ENCODE results near the gene SSBP2.

Gene SSBP2

DNA sequence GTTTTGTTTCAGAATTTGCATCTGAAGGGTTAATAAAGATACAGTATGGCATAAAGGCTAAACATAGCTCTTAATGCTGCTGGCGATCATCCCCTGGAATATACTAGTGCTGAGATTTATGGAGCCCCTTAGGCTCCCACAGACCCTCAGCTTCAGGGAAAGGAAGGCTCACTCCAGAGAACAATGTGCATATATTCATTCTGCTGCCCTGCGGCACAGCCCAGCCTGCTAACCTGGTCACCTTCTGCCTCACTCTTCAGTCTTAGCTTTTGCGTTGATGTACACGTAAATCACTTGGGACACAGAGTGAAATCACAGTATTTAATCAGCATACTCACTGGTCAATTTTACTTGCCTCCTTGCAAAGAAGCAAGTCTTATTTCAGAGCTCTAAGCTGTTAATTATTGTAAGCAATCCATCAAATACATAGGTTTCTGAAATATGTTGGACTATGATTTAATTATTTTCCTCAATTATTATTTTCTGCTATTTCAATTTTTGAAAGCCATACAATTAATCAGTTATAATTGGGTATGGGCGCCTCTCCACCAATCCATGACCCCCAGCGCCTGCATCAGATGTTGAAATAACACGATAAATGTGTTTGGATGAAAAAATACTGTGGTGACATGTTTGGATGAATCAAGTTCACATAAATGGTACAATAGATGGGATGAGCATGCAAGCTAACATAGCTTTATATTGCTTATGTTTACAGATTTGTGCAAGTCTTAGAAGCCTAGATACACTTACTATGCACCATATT is 345.6 kb downstream of the SSBP2 start:
- no peak for FAIRE-seq
- no peak for DNase-seq (ENCODE audit: insufficient read length, low spot score)
- TF ChIP-seq, protein P1, sequence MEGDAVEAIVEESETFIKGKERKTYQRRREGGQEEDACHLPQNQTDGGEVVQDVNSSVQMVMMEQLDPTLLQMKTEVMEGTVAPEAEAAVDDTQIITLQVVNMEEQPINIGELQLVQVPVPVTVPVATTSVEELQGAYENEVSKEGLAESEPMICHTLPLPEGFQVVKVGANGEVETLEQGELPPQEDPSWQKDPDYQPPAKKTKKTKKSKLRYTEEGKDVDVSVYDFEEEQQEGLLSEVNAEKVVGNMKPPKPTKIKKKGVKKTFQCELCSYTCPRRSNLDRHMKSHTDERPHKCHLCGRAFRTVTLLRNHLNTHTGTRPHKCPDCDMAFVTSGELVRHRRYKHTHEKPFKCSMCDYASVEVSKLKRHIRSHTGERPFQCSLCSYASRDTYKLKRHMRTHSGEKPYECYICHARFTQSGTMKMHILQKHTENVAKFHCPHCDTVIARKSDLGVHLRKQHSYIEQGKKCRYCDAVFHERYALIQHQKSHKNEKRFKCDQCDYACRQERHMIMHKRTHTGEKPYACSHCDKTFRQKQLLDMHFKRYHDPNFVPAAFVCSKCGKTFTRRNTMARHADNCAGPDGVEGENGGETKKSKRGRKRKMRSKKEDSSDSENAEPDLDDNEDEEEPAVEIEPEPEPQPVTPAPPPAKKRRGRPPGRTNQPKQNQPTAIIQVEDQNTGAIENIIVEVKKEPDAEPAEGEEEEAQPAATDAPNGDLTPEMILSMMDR (IDR thresholded peaks at IDR 0.05; ENCODE audit: insufficient read depth, missing control alignments), result no peak

DNA sequence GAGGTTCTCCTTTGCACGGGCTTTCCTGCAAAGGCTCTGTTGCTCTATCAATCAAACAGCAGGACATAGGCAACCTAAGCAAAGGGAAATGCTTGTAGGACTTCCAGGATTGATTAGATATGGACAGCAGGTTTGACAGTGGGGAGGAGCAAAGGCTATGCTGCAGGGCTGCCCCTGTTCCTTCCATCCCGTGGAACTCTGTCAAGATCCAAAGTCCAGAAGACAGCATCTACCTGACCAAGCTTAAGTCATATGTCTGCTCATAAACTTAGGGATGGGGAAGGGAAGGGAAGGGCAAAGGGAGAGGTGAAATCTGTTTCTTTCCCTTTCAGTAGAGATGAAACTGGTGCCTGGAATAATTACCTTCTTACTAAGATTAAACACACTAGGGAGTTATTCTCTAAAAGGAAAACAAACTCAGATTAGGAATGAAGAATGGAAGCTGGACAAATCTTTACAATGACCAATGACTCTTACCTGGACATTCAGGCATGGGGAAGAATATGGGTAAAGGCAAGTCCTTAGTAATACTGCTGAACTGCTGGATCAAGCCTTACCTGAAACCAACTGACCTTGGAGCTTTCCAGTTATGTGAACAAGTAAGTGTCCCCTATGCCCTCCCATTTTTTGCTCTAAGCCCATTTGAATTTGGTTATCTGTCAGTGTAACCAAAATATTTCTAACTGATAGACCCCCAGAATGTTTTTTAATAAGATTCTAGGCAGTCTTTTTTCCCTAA is 348.5 kb downstream of the SSBP2 start:
- FAIRE-seq, result no peak
- TF ChIP-seq, protein P1 (IDR thresholded peaks at IDR 0.05; ENCODE audit: insufficient read depth, missing control alignments), result no peak

DNA sequence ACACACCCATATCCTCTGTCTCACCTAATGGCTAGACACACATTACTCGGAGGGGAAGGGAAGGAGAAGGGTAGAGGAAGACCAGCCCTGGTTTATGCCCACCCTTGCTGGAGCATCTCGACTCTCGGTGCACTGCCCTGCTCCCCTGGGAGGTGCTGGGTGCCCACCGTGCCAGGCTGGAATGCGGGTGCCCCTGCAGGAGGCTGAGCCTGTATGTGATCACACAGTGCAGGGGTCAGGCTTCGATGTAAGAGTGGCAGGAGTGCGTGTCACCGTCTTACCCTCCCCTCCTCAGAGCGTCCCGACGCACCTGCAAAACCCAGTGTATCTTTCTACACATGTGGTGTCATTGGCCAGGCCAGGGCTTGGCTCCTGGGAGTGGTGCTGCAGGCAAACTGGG is 349.6 kb downstream of the SSBP2 start:
- no peak for DNase-seq (ENCODE audit: insufficient read length, low spot score)
- no peak for FAIRE-seq
- TF ChIP-seq, protein P1 (IDR thresholded peaks at IDR 0.05; ENCODE audit: insufficient read depth, missing control alignments), result no peak

More for the DNA sequence above, 348.5 kb downstream of the SSBP2 start:
- DNase-seq (ENCODE audit: insufficient read length, low spot score), result no peak

DNA sequence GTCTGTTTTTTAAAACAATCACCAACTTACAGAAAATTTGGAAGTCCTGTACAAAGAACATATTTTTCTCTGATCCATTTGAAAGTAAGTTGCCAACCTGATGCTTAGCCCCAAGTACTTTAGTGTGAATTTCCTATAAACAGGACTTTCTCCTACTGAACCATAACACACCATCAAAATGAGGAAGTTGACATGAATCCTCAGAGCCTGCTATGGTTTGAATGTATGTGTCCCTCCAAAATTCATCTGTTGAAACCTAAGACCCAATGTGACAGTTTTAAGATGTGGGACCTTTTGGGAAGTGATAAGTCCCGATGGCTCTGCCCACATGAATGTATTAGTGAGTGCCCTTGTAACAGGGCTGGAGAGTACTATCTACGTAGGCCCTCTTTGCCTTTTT is 350.5 kb downstream of the SSBP2 start:
- TF ChIP-seq, protein P1 (IDR thresholded peaks at IDR 0.05; ENCODE audit: insufficient read depth, missing control alignments), result no peak
- DNase-seq (ENCODE audit: insufficient read length, low spot score), result no peak
- FAIRE-seq, result no peak

DNA sequence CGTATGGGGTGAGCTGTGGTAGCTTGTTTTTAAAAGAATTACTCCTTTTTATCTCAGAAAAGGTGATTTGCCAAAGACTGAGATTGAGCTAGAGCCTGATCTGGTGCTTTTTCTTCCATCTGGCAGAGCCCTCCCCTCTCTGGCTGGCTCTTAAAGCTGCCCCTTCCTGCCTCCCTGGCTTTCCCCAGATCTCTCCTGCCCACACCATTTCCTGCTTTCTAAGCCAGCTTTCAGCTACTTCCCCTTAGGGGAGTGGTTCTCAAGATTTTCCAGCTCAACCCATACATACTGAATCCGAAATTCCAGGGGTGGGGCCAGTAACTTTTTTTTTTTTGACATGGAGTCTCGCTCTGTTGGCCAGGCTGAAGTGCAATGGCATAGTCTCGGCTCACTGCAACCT is 352.2 kb downstream of the SSBP2 start:
- TF ChIP-seq, protein P1 (IDR thresholded peaks at IDR 0.05; ENCODE audit: insufficient read depth, missing control alignments), result no peak
- DNase-seq (ENCODE audit: insufficient read length, low spot score) (no peak), FAIRE-seq (no peak)

DNA sequence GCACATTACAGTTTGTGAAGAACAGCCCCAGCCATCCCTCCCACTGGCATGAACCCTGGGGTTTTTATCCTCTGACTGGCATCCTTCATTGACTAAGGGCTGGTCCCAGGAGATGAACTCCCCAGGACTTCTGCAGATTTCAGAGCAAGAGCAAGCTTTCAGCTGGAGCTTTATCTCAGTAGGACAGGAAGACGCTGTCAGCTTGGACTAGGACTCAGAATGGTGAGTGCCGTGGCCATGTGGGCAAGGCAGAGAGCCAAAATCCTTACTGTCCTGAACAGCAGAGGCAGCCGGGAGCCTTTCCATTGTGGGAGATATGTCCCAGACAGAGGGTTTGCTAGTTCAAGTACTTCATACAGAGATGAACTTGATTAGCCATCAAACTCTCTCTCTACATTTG is 353.7 kb downstream of the SSBP2 start:
- FAIRE-seq, result no peak
- DNase-seq (ENCODE audit: insufficient read length, low spot score), result no peak
- TF ChIP-seq, protein P1 (IDR thresholded peaks at IDR 0.05; ENCODE audit: insufficient read depth, missing control alignments), result no peak

DNA sequence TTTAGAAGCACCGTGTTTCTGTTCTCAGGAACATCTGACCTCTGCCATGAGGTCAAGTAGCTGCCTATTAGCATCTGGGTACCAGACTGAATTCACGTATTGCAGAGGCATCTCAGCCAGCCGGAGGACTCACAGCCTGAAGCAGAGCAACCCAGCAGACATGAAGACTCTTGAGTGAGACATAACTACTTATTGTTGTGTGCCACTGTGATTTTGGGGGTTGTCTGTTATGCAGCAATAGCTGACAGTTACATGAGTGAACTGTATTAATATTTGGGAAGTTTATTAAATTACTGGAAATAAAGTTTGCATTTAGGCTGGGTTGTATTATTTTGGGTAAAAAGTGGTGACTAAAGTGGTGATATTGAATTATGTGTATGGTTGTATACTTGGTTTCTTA is 355.6 kb downstream of the SSBP2 start:
- TF ChIP-seq, protein P1 (IDR thresholded peaks at IDR 0.05; ENCODE audit: insufficient read depth, missing control alignments), result no peak
- FAIRE-seq (no peak), DNase-seq (ENCODE audit: insufficient read length, low spot score) (no peak)

Data from D721Med (cell line).